Pulmonary artery endothelial cell (primary cell): Measurements from ENCODE around the gene PIR. TPM values are rescaled to one million over a fixed set of nuclear protein-coding genes. Genes with fewer than 3 reads are reported as not detected.
A peak's percentile ranks its signal among the peaks of the same experiment; 100 is the strongest.

ENCODE experiments used
- DNase-seq: peaks from one replicate; pipeline ENCODE4 v3.0.0-alpha.2; 2011; ENCODE audit warnings: low read depth, low spot score
- total RNA-seq: library from RNA; depleted of rRNA; stranded (reverse); fragments of >200 nt; gene quantifications from 2 replicates; pipeline ENCODE4 v1.2.3, GENCODE V29; 2014

PIR gene
- total RNA-seq = 127 and 141 TPM in 2 replicates

- peak; percentile 69 for DNase-seq
These were observed at the start of gene PIR for GRCh38 chrX:15493118-15493962. Gene PIR (minus strand): TSS chrX:15493333. CDS start chrX:15491257, 2,076 bp downstream.

- no peak for DNase-seq
These were observed 37.2 kb upstream of the PIR start for GRCh38 chrX:15530318-15530717.

- DNase-seq = no peak
These were observed 36.0 kb upstream of the PIR start for GRCh38 chrX:15529165-15529564.

GRCh38 chrX:15525664-15526416 lies 32.7 kb upstream of the PIR start:
- no peak for DNase-seq

- DNase-seq = peak; percentile 81
These were observed 31.3 kb upstream of the PIR start for GRCh38 chrX:15524417-15524816.

- no peak for DNase-seq
These were observed 30.0 kb upstream of the PIR start for GRCh38 chrX:15523088-15523487.

- no peak for DNase-seq
These were observed 29.3 kb upstream of the PIR start for GRCh38 chrX:15522464-15522863.

GRCh38 chrX:15515931-15516330 lies 22.8 kb upstream of the PIR start:
- DNase-seq = peak; percentile 99

- DNase-seq = no peak
These were observed 21.1 kb upstream of the PIR start for GRCh38 chrX:15514279-15514678.

- DNase-seq = no peak
These were observed 19.4 kb upstream of the PIR start for GRCh38 chrX:15512401-15512965.

- peak; percentile 79 for DNase-seq
These were observed 18.4 kb upstream of the PIR start for GRCh38 chrX:15511563-15511962.

GRCh38 chrX:15509845-15510244 lies 16.7 kb upstream of the PIR start:
- no peak for DNase-seq

- no peak for DNase-seq
These were observed 13.9 kb upstream of the PIR start for GRCh38 chrX:15507005-15507404.

GRCh38 chrX:15505101-15505500 lies 12.0 kb upstream of the PIR start:
- no peak for DNase-seq

- DNase-seq = no peak
These were observed 11.5 kb upstream of the PIR start for GRCh38 chrX:15504661-15505060.

- DNase-seq = no peak
These were observed 8.4 kb upstream of the PIR start for GRCh38 chrX:15501506-15501905.

- DNase-seq = peak; percentile 72
These were observed 7.4 kb upstream of the PIR start, which contains the start of gene BMX for GRCh38 chrX:15500497-15500966. Gene BMX (plus strand): TSS chrX:15500807. CDS start chrX:15508354, 7,547 bp downstream.

GRCh38 chrX:15499976-15500375 lies 6.8 kb upstream of the PIR start:
- no peak for DNase-seq

GRCh38 chrX:15498741-15499140 lies 5.6 kb upstream of the PIR start:
- DNase-seq = no peak

- DNase-seq = no peak
These were observed 4.7 kb upstream of the PIR start for GRCh38 chrX:15497865-15498264.

- no peak for DNase-seq
These were observed 3.7 kb upstream of the PIR start for GRCh38 chrX:15496824-15497223.

- DNase-seq = no peak
These were observed 2.7 kb upstream of the PIR start for GRCh38 chrX:15495801-15496200.
